HepG2 (cell line): ENCODE data around the gene RALB. TPM values are rescaled to one million over a fixed set of nuclear protein-coding genes. Genes with fewer than 3 reads are reported as not detected.

Experiments
- ATAC-seq: fragments of 200-7000 bp; cut with Tn5 transposase; 3 replicates; pipeline ENCODE4 v1.9.1; 2020; ENCODE audit warnings: mild to moderate bottlenecking, moderate library complexity
- BruUV-seq: library from RNA; stranded (reverse); fragments of 400-500 nt; replicated peaks from 2 replicates; lab custom pipeline; 2021; lab: Mats Ljungman, UMichigan
- CTCF ChIA-PET: fragments of 300-600 bp; formaldehyde crosslinking; extraction: SDS; loops from one replicate; lab custom pipeline; 2021; ENCODE audit warnings: low total read pairs, inconsistent platforms, low intra/inter-chr PET ratio; lab: Yijun Ruan, JAX
- POLR2A ChIA-PET: fragments of 350-600 bp; sonication (Branson Sonifier 250); formaldehyde crosslinking; loops from one replicate; lab custom pipeline; 2020; ENCODE audit warnings: antibody characterized with exemption, inconsistent platforms; lab: Yijun Ruan, JAX
- DNase-seq: peaks from one replicate; pipeline ENCODE4 v3.0.0-alpha.2; 2015; ENCODE audit warnings: low spot score
- FAIRE-seq: peaks from 3 replicates; lab custom pipeline; 2011; peaks lifted over from hg19 to GRCh38; lab: Jason Lieb, UNC
- H2AFZ ChIP-seq: one replicate; pipeline ENCODE4 v1.6.1; 2011; ENCODE audit warnings: low read length, inconsistent platforms
- H3K27ac ChIP-seq: fragments of 300-600 bp; 3 replicates; pipeline ENCODE4 v1.8.0; 2011; ENCODE audit warnings: mixed run types, mild to moderate bottlenecking, mixed read lengths, low read length, inconsistent platforms; ENCODE audit not compliant: insufficient read depth; ENCODE audit errors: extremely low read length
- H3K27me3 ChIP-seq, 2 experiments: fragments of 200-600 bp in 1 of 2; 2 replicates in 1 of 2; 3 replicates in 1 of 2; pipeline versions ENCODE4 v1.6.0 to v1.8.0; 2011; ENCODE audit warnings: low read length in 2 of 2, mild to moderate bottlenecking in 2 of 2, moderate library complexity in 2 of 2, inconsistent platforms in 1 of 2; ENCODE audit not compliant: insufficient read depth in 2 of 2, control insufficient read depth in 1 of 2
- H3K36me3 ChIP-seq, 2 experiments: fragments of 200-600 bp in 1 of 2; replicated peaks in 1 of 2; 2 replicates in 1 of 2; 3 replicates in 1 of 2; pipeline versions ENCODE4 v1.5.1 to v1.8.0; 2011; ENCODE audit warnings: low read length in 2 of 2, inconsistent platforms in 1 of 2; ENCODE audit not compliant: insufficient read depth in 2 of 2, control insufficient read depth in 1 of 2
- H3K4me1 ChIP-seq: 2 replicates; pipeline ENCODE4 v1.5.1; 2012; ENCODE audit warnings: low read length, inconsistent platforms; ENCODE audit not compliant: insufficient read depth
- H3K4me2 ChIP-seq: 2 replicates; pipeline ENCODE4 v1.6.0; 2011; ENCODE audit warnings: low read depth, low read length, inconsistent platforms
- H3K4me3 ChIP-seq, 3 experiments: fragments of 200-600 bp in 1 of 3; sonication (generic), shearing (Covaris generic) in 1 of 3; replicated peaks in 1 of 3; 2 replicates each; pipeline ENCODE4 v1.5.1; 2011 to 2016; ENCODE audit warnings: low read length in 3 of 3, inconsistent platforms in 2 of 3, low read depth in 2 of 3, mild to moderate bottlenecking in 2 of 3, control low read depth in 1 of 3, mixed read lengths in 1 of 3; ENCODE audit not compliant: insufficient read depth in 1 of 3
- H3K79me2 ChIP-seq: one replicate; pipeline ENCODE4 v1.6.1; 2011; ENCODE audit warnings: low read length, inconsistent platforms; ENCODE audit not compliant: insufficient read depth
- H3K9ac ChIP-seq: 2 replicates; pipeline ENCODE4 v1.6.0; 2011; ENCODE audit warnings: mild to moderate bottlenecking, low read depth, low read length, inconsistent platforms; ENCODE audit not compliant: insufficient read depth
- H3K9me3 ChIP-seq: 2 replicates; pipeline ENCODE4 v1.5.1; 2012; ENCODE audit warnings: mild to moderate bottlenecking, low read length
- H4K20me1 ChIP-seq: 2 replicates; pipeline ENCODE4 v1.6.0; 2011; ENCODE audit warnings: inconsistent platforms, mild to moderate bottlenecking, low read length, moderate library complexity; ENCODE audit not compliant: insufficient read depth
- HMG20B ChIP-seq: conservative IDR thresholded peaks from 2 replicates; pipeline ENCODE4 v1.6.1; 2016; ENCODE audit warnings: missing genetic modification reagents, missing compliant biosample characterization
- NFRKB ChIP-seq: fragments of 450-650 bp; IDR thresholded peaks from 2 replicates; pipeline ENCODE4 v1.6.1; 2017
- PHF20 ChIP-seq: sonication (generic); formaldehyde crosslinking; IDR thresholded peaks from 2 replicates; pipeline ENCODE4 v1.5.0; 2020; ENCODE audit warnings: mild to moderate bottlenecking, missing genetic modification reagents
- SRY ChIP-seq: sonication (generic); formaldehyde crosslinking; IDR thresholded peaks from 2 replicates; pipeline ENCODE4 v1.8.0; 2022; ENCODE audit warnings: mild to moderate bottlenecking, missing genetic modification reagents
- TCF7 ChIP-seq: sonication (generic); IDR thresholded peaks from 2 replicates; pipeline ENCODE4 v1.6.1; 2016; ENCODE audit warnings: antibody characterized with exemption, low read depth
- ZFX ChIP-seq: sonication (generic); formaldehyde crosslinking; IDR thresholded peaks from 2 replicates; pipeline ENCODE4 v1.4.0; 2020; ENCODE audit warnings: mild to moderate bottlenecking, low read depth, missing genetic modification reagents, moderate library complexity
- ZNF317 ChIP-seq: sonication (generic); formaldehyde crosslinking; IDR thresholded peaks from 2 replicates; pipeline ENCODE4 v1.5.0; 2020; ENCODE audit warnings: mild to moderate bottlenecking, missing genetic modification reagents
- ZNF749 ChIP-seq: sonication (generic); formaldehyde crosslinking; IDR thresholded peaks from 2 replicates; pipeline ENCODE4 v1.8.0; 2022; ENCODE audit warnings: mild to moderate bottlenecking, missing genetic modification reagents, moderate library complexity, borderline replicate concordance
- WGBS: methylation state at CpG from one replicate; pipeline ENCODE4 v1.1.6; 2017; ENCODE audit warnings: low lambda C conversion rate; 5-methylcytosine and 5-hydroxymethylcytosine counted together
- in situ Hi-C: cut with HindIII; loops from 2 replicates; pipeline ENCODE4 v1.10.0; 2017; ENCODE audit warnings: low pct_unique_long_range_greater_than_20kb; ENCODE audit not compliant: extremely low pct_ligation_motif_present
- intact Hi-C: fragments of 100-400 bp; cut with micrococcal nuclease; formaldehyde crosslinking; loops from one replicate; pipeline ENCODE4 v1.10.0; 2022; ENCODE audit not compliant: unreplicated experiment
- polyA plus RNA-seq, 8 experiments: library from polyadenylated mRNA; depleted of rRNA in 3 of 8; stranded (reverse) in 7 of 8; unstranded in 1 of 8; fragments of >200 nt; fragmentation: Illumina TruSeq in 4 of 8; extraction: Trizol in 4 of 8; gene quantifications; 2 replicates each; pipeline versions ENCODE4 v1.2.1 to v1.2.3, GENCODE V29; 2011 to 2016; ENCODE audit warnings: low read depth in 4 of 8, missing spikeins in 1 of 8, mixed read lengths in 1 of 8; ENCODE audit not compliant: insufficient read depth in 1 of 8
- total RNA-seq, 5 experiments: library from RNA; depleted of rRNA; stranded (reverse); fragments of >200 nt; fragmentation: Illumina TruSeq; extraction: Trizol; gene quantifications; 2 replicates each; pipeline ENCODE4 v1.2.3, GENCODE V29; 2016; ENCODE audit warnings: low read depth in 1 of 5
- TF ChIP-seq, protein P1 (sequence below): sonication (generic); formaldehyde crosslinking; IDR thresholded peaks from 2 replicates; pipeline ENCODE4 v1.9.0; 2021; ENCODE audit warnings: missing genetic modification reagents, borderline replicate concordance
- TF ChIP-seq, protein P2 (sequence below): sonication (generic); formaldehyde crosslinking; IDR thresholded peaks from 2 replicates; pipeline ENCODE4 v1.5.1; 2020; ENCODE audit warnings: mild to moderate bottlenecking, missing genetic modification reagents, moderate library complexity
- TF ChIP-seq, protein P3 (sequence below): sonication (generic); formaldehyde crosslinking; IDR thresholded peaks from 2 replicates; pipeline ENCODE4 v1.5.0; 2020; ENCODE audit warnings: missing genetic modification reagents
- TF ChIP-seq, protein P4 (sequence below): IDR thresholded peaks from 2 replicates; pipeline ENCODE4 v1.6.1; 2012; ENCODE audit warnings: low read depth, low read length, improper control_type of control experiment

The RALB gene
- total and polyA plus RNA-seq, 2 of the 13 experiments (the other 11 are each of a cell fraction or from before 2014, with no cell fraction given), result 37.8 to 43.2 TPM

DNA sequence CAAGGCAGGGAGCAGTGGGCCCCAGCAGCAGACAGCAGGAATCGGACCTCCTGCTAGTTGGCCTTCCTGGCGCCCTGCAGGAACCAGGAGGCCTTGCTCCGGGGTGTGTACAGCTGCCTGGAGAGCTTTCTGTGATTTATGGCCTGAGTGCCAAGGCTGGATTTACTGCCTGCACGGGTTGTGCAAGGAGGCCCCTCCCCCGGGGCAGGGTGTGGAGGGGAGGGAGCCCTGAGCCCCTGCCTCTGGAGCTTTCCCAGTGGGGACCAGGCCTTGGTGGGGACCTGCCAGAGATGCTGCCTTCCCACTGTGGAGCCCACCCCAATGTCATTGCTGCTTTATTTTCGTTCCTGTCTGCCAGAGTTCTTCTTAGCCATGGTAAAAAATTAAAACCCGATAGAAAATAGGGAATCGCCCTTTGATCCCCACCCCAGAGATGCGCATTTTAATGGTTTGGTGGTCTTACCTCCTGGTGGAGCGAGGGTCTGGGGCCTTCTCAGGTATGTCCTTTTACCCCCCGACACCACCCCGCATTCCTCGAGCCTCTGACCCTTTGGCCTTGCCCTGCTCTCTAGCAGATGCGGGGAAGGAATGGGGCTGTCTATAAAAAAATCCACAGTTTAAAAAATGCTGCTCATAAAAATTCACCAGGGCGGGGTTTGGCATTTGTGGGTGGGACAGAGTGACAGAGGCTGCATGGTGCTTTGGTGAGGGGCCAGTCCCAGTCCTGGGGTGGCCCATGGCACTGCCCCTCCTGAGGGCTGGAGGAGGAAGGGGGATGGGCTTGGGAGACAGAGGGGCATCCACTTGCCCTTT, 6.9 kb upstream of the RALB start:
- Histone ChIP-seq H3K4me1 (peaks cover 23% of the 10 kb centered on the region), H3K4me2 (peak overlapping the region; percentile 56), H3K4me3 (peak overlapping the region in 1 of 3 experiments; percentile 45; a peak in 1 of 6 replicates), H3K9ac (peak overlapping the region; percentile 30; the same call in 1 of the 2 replicates), H3K27me3 (peaks cover 5 to 47% of the 10 kb centered on the region in 2 experiments; a peak in 4 of 5 replicates), H3K27ac (no peak overlapping the region), H3K9me3 (no peaks in the 10 kb centered on the region), H4K20me1 (no peaks in the 10 kb centered on the region), H3K79me2 (no peaks in the 10 kb centered on the region), H3K36me3 (no peaks in the 10 kb centered on the region), H2AFZ (no peak overlapping the region)
- peak; percentile 68 for ATAC-seq
- 42% methylated on average over 11 of the region's 15 CpGs for WGBS
- peak; percentile 24 for DNase-seq
- POLR2A ChIA-PET, result no interaction called here
- intact Hi-C loops (no loop called here), in situ Hi-C loops (no loop called here)
- BruUV-seq, result no TSS peak
- FAIRE-seq, result no peak
- CTCF ChIA-PET, result no interaction called here
- no peak for TF ChIP-seq PHF20
- TF ChIP-seq ZFX (CRISPR knock-in tag), result 0 out of 2 replicates have a peak, but pooled peaks have one; percentile 21
- TF ChIP-seq, protein P1, sequence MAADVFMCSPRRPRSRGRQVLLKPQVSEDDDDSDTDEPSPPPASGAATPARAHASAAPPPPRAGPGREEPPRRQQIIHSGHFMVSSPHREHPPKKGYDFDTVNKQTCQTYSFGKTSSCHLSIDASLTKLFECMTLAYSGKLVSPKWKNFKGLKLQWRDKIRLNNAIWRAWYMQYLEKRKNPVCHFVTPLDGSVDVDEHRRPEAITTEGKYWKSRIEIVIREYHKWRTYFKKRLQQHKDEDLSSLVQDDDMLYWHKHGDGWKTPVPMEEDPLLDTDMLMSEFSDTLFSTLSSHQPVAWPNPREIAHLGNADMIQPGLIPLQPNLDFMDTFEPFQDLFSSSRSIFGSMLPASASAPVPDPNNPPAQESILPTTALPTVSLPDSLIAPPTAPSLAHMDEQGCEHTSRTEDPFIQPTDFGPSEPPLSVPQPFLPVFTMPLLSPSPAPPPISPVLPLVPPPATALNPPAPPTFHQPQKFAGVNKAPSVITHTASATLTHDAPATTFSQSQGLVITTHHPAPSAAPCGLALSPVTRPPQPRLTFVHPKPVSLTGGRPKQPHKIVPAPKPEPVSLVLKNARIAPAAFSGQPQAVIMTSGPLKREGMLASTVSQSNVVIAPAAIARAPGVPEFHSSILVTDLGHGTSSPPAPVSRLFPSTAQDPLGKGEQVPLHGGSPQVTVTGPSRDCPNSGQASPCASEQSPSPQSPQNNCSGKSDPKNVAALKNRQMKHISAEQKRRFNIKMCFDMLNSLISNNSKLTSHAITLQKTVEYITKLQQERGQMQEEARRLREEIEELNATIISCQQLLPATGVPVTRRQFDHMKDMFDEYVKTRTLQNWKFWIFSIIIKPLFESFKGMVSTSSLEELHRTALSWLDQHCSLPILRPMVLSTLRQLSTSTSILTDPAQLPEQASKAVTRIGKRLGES (CRISPR knock-in tag), result no peak
- peak; percentile 64; the same call in 1 of the 2 replicates for TF ChIP-seq HMG20B (CRISPR knock-in tag)
- TF ChIP-seq SRY, result 0 out of 2 replicates have a peak, but pooled peaks have one; percentile 24
- TF ChIP-seq TCF7, result no peak
- TF ChIP-seq, protein P2, sequence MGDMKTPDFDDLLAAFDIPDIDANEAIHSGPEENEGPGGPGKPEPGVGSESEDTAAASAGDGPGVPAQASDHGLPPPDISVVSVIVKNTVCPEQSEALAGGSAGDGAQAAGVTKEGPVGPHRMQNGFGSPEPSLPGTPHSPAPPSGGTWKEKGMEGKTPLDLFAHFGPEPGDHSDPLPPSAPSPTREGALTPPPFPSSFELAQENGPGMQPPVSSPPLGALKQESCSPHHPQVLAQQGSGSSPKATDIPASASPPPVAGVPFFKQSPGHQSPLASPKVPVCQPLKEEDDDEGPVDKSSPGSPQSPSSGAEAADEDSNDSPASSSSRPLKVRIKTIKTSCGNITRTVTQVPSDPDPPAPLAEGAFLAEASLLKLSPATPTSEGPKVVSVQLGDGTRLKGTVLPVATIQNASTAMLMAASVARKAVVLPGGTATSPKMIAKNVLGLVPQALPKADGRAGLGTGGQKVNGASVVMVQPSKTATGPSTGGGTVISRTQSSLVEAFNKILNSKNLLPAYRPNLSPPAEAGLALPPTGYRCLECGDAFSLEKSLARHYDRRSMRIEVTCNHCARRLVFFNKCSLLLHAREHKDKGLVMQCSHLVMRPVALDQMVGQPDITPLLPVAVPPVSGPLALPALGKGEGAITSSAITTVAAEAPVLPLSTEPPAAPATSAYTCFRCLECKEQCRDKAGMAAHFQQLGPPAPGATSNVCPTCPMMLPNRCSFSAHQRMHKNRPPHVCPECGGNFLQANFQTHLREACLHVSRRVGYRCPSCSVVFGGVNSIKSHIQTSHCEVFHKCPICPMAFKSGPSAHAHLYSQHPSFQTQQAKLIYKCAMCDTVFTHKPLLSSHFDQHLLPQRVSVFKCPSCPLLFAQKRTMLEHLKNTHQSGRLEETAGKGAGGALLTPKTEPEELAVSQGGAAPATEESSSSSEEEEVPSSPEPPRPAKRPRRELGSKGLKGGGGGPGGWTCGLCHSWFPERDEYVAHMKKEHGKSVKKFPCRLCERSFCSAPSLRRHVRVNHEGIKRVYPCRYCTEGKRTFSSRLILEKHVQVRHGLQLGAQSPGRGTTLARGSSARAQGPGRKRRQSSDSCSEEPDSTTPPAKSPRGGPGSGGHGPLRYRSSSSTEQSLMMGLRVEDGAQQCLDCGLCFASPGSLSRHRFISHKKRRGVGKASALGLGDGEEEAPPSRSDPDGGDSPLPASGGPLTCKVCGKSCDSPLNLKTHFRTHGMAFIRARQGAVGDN (CRISPR knock-in tag), result peak; percentile 42
- no peak for TF ChIP-seq ZNF317 (CRISPR knock-in tag)
- TF ChIP-seq, protein P3, sequence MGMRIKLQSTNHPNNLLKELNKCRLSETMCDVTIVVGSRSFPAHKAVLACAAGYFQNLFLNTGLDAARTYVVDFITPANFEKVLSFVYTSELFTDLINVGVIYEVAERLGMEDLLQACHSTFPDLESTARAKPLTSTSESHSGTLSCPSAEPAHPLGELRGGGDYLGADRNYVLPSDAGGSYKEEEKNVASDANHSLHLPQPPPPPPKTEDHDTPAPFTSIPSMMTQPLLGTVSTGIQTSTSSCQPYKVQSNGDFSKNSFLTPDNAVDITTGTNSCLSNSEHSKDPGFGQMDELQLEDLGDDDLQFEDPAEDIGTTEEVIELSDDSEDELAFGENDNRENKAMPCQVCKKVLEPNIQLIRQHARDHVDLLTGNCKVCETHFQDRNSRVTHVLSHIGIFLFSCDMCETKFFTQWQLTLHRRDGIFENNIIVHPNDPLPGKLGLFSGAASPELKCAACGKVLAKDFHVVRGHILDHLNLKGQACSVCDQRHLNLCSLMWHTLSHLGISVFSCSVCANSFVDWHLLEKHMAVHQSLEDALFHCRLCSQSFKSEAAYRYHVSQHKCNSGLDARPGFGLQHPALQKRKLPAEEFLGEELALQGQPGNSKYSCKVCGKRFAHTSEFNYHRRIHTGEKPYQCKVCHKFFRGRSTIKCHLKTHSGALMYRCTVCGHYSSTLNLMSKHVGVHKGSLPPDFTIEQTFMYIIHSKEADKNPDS, result no peak
- TF ChIP-seq, protein P4, sequence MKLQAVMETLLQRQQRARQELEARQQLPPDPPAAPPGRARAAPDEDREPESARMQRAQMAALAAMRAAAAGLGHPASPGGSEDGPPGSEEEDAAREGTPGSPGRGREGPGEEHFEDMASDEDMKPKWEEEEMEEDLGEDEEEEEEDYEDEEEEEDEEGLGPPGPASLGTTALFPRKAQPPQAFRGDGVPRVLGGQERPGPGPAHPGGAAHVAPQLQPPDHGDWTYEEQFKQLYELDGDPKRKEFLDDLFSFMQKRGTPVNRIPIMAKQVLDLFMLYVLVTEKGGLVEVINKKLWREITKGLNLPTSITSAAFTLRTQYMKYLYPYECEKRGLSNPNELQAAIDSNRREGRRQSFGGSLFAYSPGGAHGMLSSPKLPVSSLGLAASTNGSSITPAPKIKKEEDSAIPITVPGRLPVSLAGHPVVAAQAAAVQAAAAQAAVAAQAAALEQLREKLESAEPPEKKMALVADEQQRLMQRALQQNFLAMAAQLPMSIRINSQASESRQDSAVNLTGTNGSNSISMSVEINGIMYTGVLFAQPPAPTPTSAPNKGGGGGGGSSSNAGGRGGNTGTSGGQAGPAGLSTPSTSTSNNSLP, result no peak
- no peak for TF ChIP-seq ZNF749 (CRISPR knock-in tag)
- no peak for TF ChIP-seq NFRKB
